Astrocyte of the cerebellum (primary cell): ENCODE results near the gene ODAD4.
"Not testable (repeated sequence)": the region's sequence is repeated elsewhere in the genome, so short reads cannot be mapped to it uniquely, and the experiment has no call there.

ENCODE experiments used
- DNase-seq: peaks from one replicate; pipeline ENCODE4 v3.0.0-alpha.2; 2011; ENCODE audit warnings: low read depth
- H3K4me3 ChIP-seq: 2 replicates; pipeline ENCODE4 v1.5.1; 2011; ENCODE audit warnings: mild to moderate bottlenecking, low read depth, low read length, moderate library complexity
- CTCF ChIP-seq: IDR thresholded peaks from 2 replicates; pipeline ENCODE4 v1.5.1; 2012; ENCODE audit warnings: low read length, low read depth, moderate library complexity, mild to moderate bottlenecking; ENCODE audit errors: missing control alignments
- in situ Hi-C: cut with HindIII; loops from 2 replicates; pipeline ENCODE4 v1.10.0; 2017; ENCODE audit warnings: low sequenced_read_pairs

The ODAD4 gene

GRCh38 chr17:41928693-41929251 lies 1.6 kb upstream of the ODAD4 start:
- H3K4me3 ChIP-seq, result no peak overlapping the region
- no peak for TF ChIP-seq CTCF
- no peak for DNase-seq
- in situ Hi-C loops, result no loop called here

- in situ Hi-C loops, DNase-seq: not testable (repeated sequence)
- H3K4me3 ChIP-seq, result peak overlapping the region; percentile 59
Measured at GRCh38 chr17:41930833-41931156, 378 bp downstream of the ODAD4 start.

- in situ Hi-C loops, result not testable (repeated sequence)
Measured at GRCh38 chr17:41931715-41932114, 1.3 kb downstream of the ODAD4 start.

GRCh38 chr17:41932816-41933389 lies 2.5 kb downstream of the ODAD4 start:
- no peak for DNase-seq
- no peak overlapping the region for H3K4me3 ChIP-seq
- in situ Hi-C loops, result no loop called here
- no peak for TF ChIP-seq CTCF

More at GRCh38 chr17:41931715-41932114, 1.3 kb downstream of the ODAD4 start:
- not testable (repeated sequence) for DNase-seq, H3K4me3 ChIP-seq

- no peak for TF ChIP-seq CTCF
- in situ Hi-C loops, result no loop called here
- no peak overlapping the region for H3K4me3 ChIP-seq
- no peak for DNase-seq
Measured at GRCh38 chr17:41935641-41936040, 5.2 kb downstream of the ODAD4 start.

- no peak overlapping the region for H3K4me3 ChIP-seq
- TF ChIP-seq CTCF, result no peak
- no peak for DNase-seq
- in situ Hi-C loops, result no loop called here
Measured at GRCh38 chr17:41937970-41938954, 7.8 kb downstream of the ODAD4 start.

- no peak overlapping the region for H3K4me3 ChIP-seq
- no peak for TF ChIP-seq CTCF
- in situ Hi-C loops, result no loop called here
- no peak for DNase-seq
Measured at GRCh38 chr17:41939044-41939692, 8.8 kb downstream of the ODAD4 start.
